IMR-90 (cell line): ENCODE data around the gene RCOR3. TPM values are rescaled to one million over a fixed set of nuclear protein-coding genes. Genes with fewer than 3 reads are reported as not detected.

Experiments
- ATAC-seq: fragments of 200-7000 bp; cut with Tn5 transposase; 2 replicates; pipeline ENCODE4 v1.9.1; 2020; ENCODE audit warnings: low read depth, mild to moderate bottlenecking, moderate library complexity
- BruUV-seq: library from RNA; stranded (reverse); fragments of 400-500 nt; replicated peaks from 2 replicates; lab custom pipeline; 2021; lab: Mats Ljungman, UMichigan
- CTCF ChIA-PET: fragments of 300-600 bp; formaldehyde crosslinking; extraction: SDS; loops from one replicate; lab custom pipeline; 2021; ENCODE audit warnings: antibody characterized with exemption; lab: Yijun Ruan, JAX
- POLR2A ChIA-PET: fragments of 300-600 bp; sonication (Branson Sonifier 250); formaldehyde crosslinking; loops from one replicate; lab custom pipeline; 2022; ENCODE audit warnings: antibody characterized with exemption; ENCODE audit not compliant: unreplicated experiment; lab: Charles Lee
- DNase-seq: peaks from one replicate; pipeline ENCODE4 v3.0.0; 2013
- H2AFZ ChIP-seq: replicated peaks from 2 replicates; pipeline ENCODE3; 2013; ENCODE audit warnings: low read length, mild to moderate bottlenecking; ENCODE audit not compliant: poor library complexity
- H2AK5ac ChIP-seq: 2 replicates; pipeline ENCODE4 v1.6.1; 2013; ENCODE audit warnings: low read depth, low read length, inconsistent platforms
- H2AK9ac ChIP-seq: replicated peaks from 2 replicates; pipeline ENCODE3; 2013; ENCODE audit warnings: mild to moderate bottlenecking, low read depth, low read length, moderate library complexity; ENCODE audit not compliant: poor library complexity
- H2BK120ac ChIP-seq: 2 replicates; pipeline ENCODE4 v1.6.1; 2013; ENCODE audit warnings: low read depth, low read length, inconsistent platforms
- H2BK15ac ChIP-seq: 3 replicates; pipeline ENCODE4 v1.6.1; 2013; ENCODE audit warnings: low read depth, low read length, inconsistent platforms
- H2BK20ac ChIP-seq: 2 replicates; pipeline ENCODE4 v1.6.1; 2013; ENCODE audit warnings: low read depth, mild to moderate bottlenecking, inconsistent platforms, low read length, moderate library complexity
- H2BK5ac ChIP-seq: 2 replicates; pipeline ENCODE4 v1.6.1; 2013; ENCODE audit warnings: mild to moderate bottlenecking, low read depth, low read length, inconsistent platforms; ENCODE audit not compliant: poor library complexity, severe bottlenecking
- H3K14ac ChIP-seq: replicated peaks from 2 replicates; pipeline ENCODE4 v1.6.1; 2013; ENCODE audit warnings: low read depth, low read length, inconsistent platforms
- H3K18ac ChIP-seq: 2 replicates; pipeline ENCODE4 v1.6.1; 2013; ENCODE audit warnings: low read depth, low read length, control low read depth
- H3K23ac ChIP-seq: 2 replicates; pipeline ENCODE4 v1.6.1; 2013; ENCODE audit warnings: low read depth, low read length, inconsistent platforms
- H3K27ac ChIP-seq: 2 replicates; pipeline ENCODE4 v1.5.1; 2013; ENCODE audit warnings: mild to moderate bottlenecking, control low read depth, low read length; ENCODE audit not compliant: insufficient read depth
- H3K27me3 ChIP-seq: 2 replicates; pipeline ENCODE4 v1.6.1; 2013; ENCODE audit warnings: low read length; ENCODE audit not compliant: control insufficient read depth, insufficient read depth
- H3K36me3 ChIP-seq: 2 replicates; pipeline ENCODE4 v1.6.1; 2013; ENCODE audit warnings: low read length, mixed read lengths; ENCODE audit not compliant: control insufficient read depth, insufficient read depth
- H3K4ac ChIP-seq: 2 replicates; pipeline ENCODE4 v1.6.1; 2013; ENCODE audit warnings: low read depth, low read length, inconsistent platforms
- H3K4me1 ChIP-seq: 2 replicates; pipeline ENCODE4 v1.6.1; 2013; ENCODE audit warnings: low read length, mixed read lengths; ENCODE audit not compliant: control insufficient read depth, insufficient read depth
- H3K4me2 ChIP-seq: 2 replicates; pipeline ENCODE4 v1.6.1; 2013; ENCODE audit warnings: low read depth, mild to moderate bottlenecking, control low read depth, low read length, moderate library complexity
- H3K4me3 ChIP-seq: 2 replicates; pipeline ENCODE4 v1.5.1; 2013; ENCODE audit warnings: low read depth, mild to moderate bottlenecking, control low read depth, low read length, moderate library complexity; ENCODE audit not compliant: insufficient read depth
- H3K56ac ChIP-seq: 2 replicates; pipeline ENCODE4 v1.6.1; 2013; ENCODE audit warnings: low read length, inconsistent platforms; ENCODE audit not compliant: insufficient read depth; ENCODE audit errors: extremely low read depth
- H3K79me1 ChIP-seq, 2 experiments: 2 replicates each; pipeline ENCODE4 v1.6.1; 2013; ENCODE audit warnings: low read length in 2 of 2, inconsistent platforms in 1 of 2, low read depth in 1 of 2
- H3K9ac ChIP-seq: 2 replicates; pipeline ENCODE4 v1.6.1; 2013; ENCODE audit warnings: low read depth, low read length, control low read depth
- H3K9me1 ChIP-seq: 2 replicates; pipeline ENCODE4 v1.6.1; 2013; ENCODE audit warnings: low read length, inconsistent platforms; ENCODE audit not compliant: insufficient read depth
- H3K9me3 ChIP-seq: 2 replicates; pipeline ENCODE4 v1.6.1; 2013; ENCODE audit warnings: low read length; ENCODE audit not compliant: control insufficient read depth, insufficient read depth
- H4K20me1 ChIP-seq: 2 replicates; pipeline ENCODE4 v1.6.1; 2013; ENCODE audit warnings: low read length, inconsistent platforms; ENCODE audit not compliant: insufficient read depth
- H4K5ac ChIP-seq: 2 replicates; pipeline ENCODE4 v1.6.1; 2013; ENCODE audit warnings: mild to moderate bottlenecking, low read depth, low read length, control low read depth
- H4K8ac ChIP-seq, 2 experiments: 2 replicates each; pipeline ENCODE4 v1.6.1; 2013; ENCODE audit warnings: low read depth in 2 of 2, low read length in 2 of 2, control low read depth in 1 of 2, inconsistent platforms in 1 of 2
- H4K91ac ChIP-seq: 2 replicates; pipeline ENCODE4 v1.6.1; 2013; ENCODE audit warnings: low read depth, low read length, inconsistent platforms; ENCODE audit not compliant: insufficient read depth
- BHLHE40 ChIP-seq: fragments of 150-350 bp; IDR thresholded peaks from 2 replicates; pipeline ENCODE4 v1.6.1; 2016; ENCODE audit warnings: mild to moderate bottlenecking, low read depth, low read length
- CTCF ChIP-seq: conservative IDR thresholded peaks from 2 replicates; pipeline ENCODE4 v1.5.1; 2012; ENCODE audit warnings: mild to moderate bottlenecking, low read depth, low read length, improper control_type of control experiment
- NFE2L2 ChIP-seq: fragments of 150-350 bp; IDR thresholded peaks from 2 replicates; pipeline ENCODE4 v1.6.1; 2016; ENCODE audit warnings: low read depth, mild to moderate bottlenecking, low read length
- RAD21 ChIP-seq: IDR thresholded peaks from 2 replicates; pipeline ENCODE4 v1.6.1; 2012; ENCODE audit warnings: low read length, improper control_type of control experiment
- SMC3 ChIP-seq: fragments of 150-350 bp; IDR thresholded peaks from 2 replicates; pipeline ENCODE4 v1.6.1; 2016; ENCODE audit warnings: low read depth, mild to moderate bottlenecking, antibody characterized with exemption, low read length, moderate library complexity
- USF2 ChIP-seq: fragments of 150-350 bp; IDR thresholded peaks from 2 replicates; pipeline ENCODE4 v1.6.1; 2017; ENCODE audit warnings: mild to moderate bottlenecking, antibody characterized with exemption, low read length, low read depth
- WGBS, 2 experiments: methylation state at CpG; one replicate each; pipeline versions ENCODE4 v1.1.5 to v1.1.7; 2013; ENCODE audit warnings: missing lambda C conversion rate in 2 of 2; ENCODE audit not compliant: insufficient read length in 1 of 2; ENCODE audit errors: extremely low coverage in 2 of 2; 5-methylcytosine and 5-hydroxymethylcytosine counted together
- dilution Hi-C: fragments of 300-500 bp; cut with HindIII; formaldehyde crosslinking; loops from one replicate; pipeline ENCODE4 v1.14.3; 2018; ENCODE audit warnings: low sequenced_read_pairs; ENCODE audit not compliant: unreplicated experiment
- in situ Hi-C: fragments of 300-500 bp; cut with MboI; formaldehyde crosslinking; loops from 3 replicates; pipeline ENCODE4 v1.14.3; 2019; ENCODE audit warnings: low sequenced_read_pairs, inconsistent platforms, mixed read lengths
- intact Hi-C: fragments of 100-400 bp; cut with micrococcal nuclease; formaldehyde crosslinking; loops from 2 replicates; pipeline ENCODE4 v1.10.0; 2022
- polyA plus RNA-seq, 3 experiments: library from polyadenylated mRNA; depleted of rRNA; stranded (reverse); fragments of >200 nt; gene quantifications; 2 replicates each; pipeline ENCODE4 v1.2.3, GENCODE V29; 2012; ENCODE audit warnings: low replicate concordance in 1 of 3
- total RNA-seq: library from RNA; depleted of rRNA; stranded (reverse); fragments of >200 nt; gene quantifications from 2 replicates; pipeline ENCODE4 v1.2.3, GENCODE V29; 2012
- TF ChIP-seq, protein P1 (sequence below): fragments of 150-350 bp; IDR thresholded peaks from 2 replicates; pipeline ENCODE4 v1.6.1; 2016; ENCODE audit warnings: low read depth, mild to moderate bottlenecking, low read length, moderate library complexity, borderline replicate concordance

Gene RCOR3
- total and polyA plus RNA-seq, 2 of the 4 experiments (the other 2 are of a cell fraction) = 8.1 to 16.4 TPM

DNA sequence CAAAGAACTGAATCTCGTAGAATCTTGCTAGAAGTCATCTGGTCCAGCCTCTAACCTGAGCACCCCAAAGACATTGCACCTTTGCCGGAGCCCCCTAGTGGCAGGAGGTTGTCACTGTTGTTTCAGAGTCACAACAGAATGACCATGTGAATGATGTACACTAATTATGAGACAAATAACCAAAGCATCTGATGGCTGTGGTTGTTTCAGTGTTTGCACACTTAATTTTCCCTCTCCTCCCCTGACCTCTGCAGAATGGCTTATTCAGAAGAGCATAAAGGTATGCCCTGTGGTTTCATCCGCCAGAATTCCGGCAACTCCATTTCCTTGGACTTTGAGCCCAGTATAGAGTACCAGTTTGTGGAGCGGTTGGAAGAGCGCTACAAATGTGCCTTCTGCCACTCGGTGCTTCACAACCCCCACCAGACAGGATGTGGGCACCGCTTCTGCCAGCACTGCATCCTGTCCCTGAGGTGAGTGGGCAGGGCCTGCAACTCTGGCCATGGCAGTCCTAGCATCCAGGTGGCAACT, 93.9 kb downstream of the RCOR3 start:
- Histone ChIP-seq H3K9me1 (0 out of 2 replicates have a peak, but pooled peaks cover 11% of the 10 kb centered on the region), H3K79me1 (peaks cover 37 to 41% of the 10 kb centered on the region in 2 experiments), H2AK9ac (no peak overlapping the region), H3K9ac (no peak overlapping the region), H2BK120ac (no peak overlapping the region), H3K27ac (no peak overlapping the region), H2BK20ac (no peak overlapping the region), H3K36me3 (peaks cover 19% of the 10 kb centered on the region), H4K91ac (no peak overlapping the region), H3K14ac (no peak overlapping the region), H2BK15ac (no peak overlapping the region), H3K56ac (no peak overlapping the region), H4K8ac (no peak overlapping the region), H3K23ac (no peak overlapping the region), H4K20me1 (peaks cover 3% of the 10 kb centered on the region; the same call in 1 of the 2 replicates), H4K5ac (no peak overlapping the region), H3K18ac (no peak overlapping the region), H3K4me2 (no peak overlapping the region), H2AK5ac (no peak overlapping the region), H3K9me3 (no peaks in the 10 kb centered on the region), H3K4me3 (no peak overlapping the region), H3K4me1 (peaks cover 6% of the 10 kb centered on the region), H2BK5ac (no peak overlapping the region), H2AFZ (no peak overlapping the region), H3K27me3 (no peaks in the 10 kb centered on the region), H3K4ac (no peak overlapping the region)
- WGBS, 2 experiments = no CpG with 5 or more reads among the region's 8 CpGs
- DNase-seq (no peak), ATAC-seq (no peak)
- BruUV-seq = no TSS peak
- intact Hi-C loops = no loop called here
- TF ChIP-seq USF2 (no peak), NFE2L2 (no peak), BHLHE40 (no peak), CTCF (peak; percentile 44), RAD21 (peak; percentile 19; the same call in 1 of the 2 replicates), SMC3 (0 out of 2 replicates have a peak, but pooled peaks have one; percentile 22)
- TF ChIP-seq, protein P1, sequence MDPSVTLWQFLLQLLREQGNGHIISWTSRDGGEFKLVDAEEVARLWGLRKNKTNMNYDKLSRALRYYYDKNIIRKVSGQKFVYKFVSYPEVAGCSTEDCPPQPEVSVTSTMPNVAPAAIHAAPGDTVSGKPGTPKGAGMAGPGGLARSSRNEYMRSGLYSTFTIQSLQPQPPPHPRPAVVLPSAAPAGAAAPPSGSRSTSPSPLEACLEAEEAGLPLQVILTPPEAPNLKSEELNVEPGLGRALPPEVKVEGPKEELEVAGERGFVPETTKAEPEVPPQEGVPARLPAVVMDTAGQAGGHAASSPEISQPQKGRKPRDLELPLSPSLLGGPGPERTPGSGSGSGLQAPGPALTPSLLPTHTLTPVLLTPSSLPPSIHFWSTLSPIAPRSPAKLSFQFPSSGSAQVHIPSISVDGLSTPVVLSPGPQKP = no peak
- in situ Hi-C loops = no loop called here
- ChIA-PET POLR2A (no interaction called here), CTCF (no interaction called here)
- dilution Hi-C loops = no loop called here
